NB4 (cell line): ENCODE data around the gene CNTNAP4.

Experiments used
- CTCF ChIP-seq: IDR thresholded peaks from one replicate; pipeline ENCODE4 v1.5.1; 2012; ENCODE audit warnings: low read depth, low read length
- MYC ChIP-seq: IDR thresholded peaks from 2 replicates; pipeline ENCODE4 v1.6.1; 2011; ENCODE audit warnings: low read depth, low read length
- POLR2A ChIP-seq: IDR thresholded peaks from 2 replicates; pipeline ENCODE4 v1.6.1; 2011; ENCODE audit warnings: mild to moderate bottlenecking; ENCODE audit not compliant: insufficient read length; ENCODE audit errors: extremely low read depth
- TF ChIP-seq, protein P1 (sequence below): IDR thresholded peaks from 2 replicates; pipeline ENCODE4 v1.6.1; 2011; ENCODE audit warnings: low read depth, low read length

- no peak for TF ChIP-seq POLR2A
- no peak for TF ChIP-seq CTCF
- TF ChIP-seq MYC = no peak
- TF ChIP-seq, protein P1, sequence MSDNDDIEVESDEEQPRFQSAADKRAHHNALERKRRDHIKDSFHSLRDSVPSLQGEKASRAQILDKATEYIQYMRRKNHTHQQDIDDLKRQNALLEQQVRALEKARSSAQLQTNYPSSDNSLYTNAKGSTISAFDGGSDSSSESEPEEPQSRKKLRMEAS = no peak
Measured at GRCh38 chr16:76446251-76446650, 169.1 kb downstream of the CNTNAP4 start.
